NCI-H146 treated with DMSO at 0.1 percent for 48 hours (cell line): Measurements from ENCODE around the gene COX6A2.
"Not testable (repeated sequence)": the region's sequence is repeated elsewhere in the genome, so short reads cannot be mapped to it uniquely, and the experiment has no call there.

Experiments used
- DNase-seq: peaks from one replicate; lab custom pipeline; 2025; ENCODE audit not compliant: unreplicated experiment; lab: John Stamatoyannopoulos, UW

COX6A2 gene

DNA sequence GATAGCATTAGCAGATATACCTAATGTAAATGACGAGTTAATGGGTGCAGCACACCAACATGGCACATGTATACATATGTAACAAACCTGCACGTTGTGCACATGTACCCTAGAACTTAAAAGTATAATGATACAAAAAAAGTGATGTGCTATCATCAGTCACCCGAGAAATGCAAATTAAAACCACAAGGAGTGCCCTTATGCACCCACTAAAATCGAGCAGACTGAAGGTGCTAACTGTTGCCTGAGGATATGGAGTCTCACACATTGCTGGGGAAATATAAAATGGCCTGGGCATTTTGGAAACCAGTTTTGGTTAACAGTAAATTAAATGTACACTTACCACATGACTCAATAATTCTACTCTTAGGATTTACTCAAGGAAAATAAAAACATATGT, 10.9 kb upstream of the COX6A2 start:
- not testable (repeated sequence) for DNase-seq

DNA sequence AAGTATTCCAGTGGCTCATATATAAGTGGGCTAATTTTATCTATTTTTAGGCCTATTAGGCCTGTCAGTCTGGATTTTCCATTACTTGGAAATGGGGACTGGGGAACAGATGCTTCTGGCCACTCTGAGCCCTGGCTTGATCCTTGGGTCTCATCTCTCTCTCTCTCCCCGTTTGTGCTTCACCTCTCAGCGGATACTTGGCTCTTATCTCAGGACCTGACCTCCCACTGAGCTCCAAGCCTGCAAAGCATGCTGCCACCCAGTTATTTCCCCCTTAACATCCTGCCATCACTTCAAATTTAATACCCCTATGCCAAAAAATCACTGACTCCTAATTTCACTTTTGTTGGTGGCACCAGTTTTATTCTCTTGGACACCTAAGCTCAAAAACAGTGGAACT, 10.3 kb upstream of the COX6A2 start:
- DNase-seq = no peak

DNA sequence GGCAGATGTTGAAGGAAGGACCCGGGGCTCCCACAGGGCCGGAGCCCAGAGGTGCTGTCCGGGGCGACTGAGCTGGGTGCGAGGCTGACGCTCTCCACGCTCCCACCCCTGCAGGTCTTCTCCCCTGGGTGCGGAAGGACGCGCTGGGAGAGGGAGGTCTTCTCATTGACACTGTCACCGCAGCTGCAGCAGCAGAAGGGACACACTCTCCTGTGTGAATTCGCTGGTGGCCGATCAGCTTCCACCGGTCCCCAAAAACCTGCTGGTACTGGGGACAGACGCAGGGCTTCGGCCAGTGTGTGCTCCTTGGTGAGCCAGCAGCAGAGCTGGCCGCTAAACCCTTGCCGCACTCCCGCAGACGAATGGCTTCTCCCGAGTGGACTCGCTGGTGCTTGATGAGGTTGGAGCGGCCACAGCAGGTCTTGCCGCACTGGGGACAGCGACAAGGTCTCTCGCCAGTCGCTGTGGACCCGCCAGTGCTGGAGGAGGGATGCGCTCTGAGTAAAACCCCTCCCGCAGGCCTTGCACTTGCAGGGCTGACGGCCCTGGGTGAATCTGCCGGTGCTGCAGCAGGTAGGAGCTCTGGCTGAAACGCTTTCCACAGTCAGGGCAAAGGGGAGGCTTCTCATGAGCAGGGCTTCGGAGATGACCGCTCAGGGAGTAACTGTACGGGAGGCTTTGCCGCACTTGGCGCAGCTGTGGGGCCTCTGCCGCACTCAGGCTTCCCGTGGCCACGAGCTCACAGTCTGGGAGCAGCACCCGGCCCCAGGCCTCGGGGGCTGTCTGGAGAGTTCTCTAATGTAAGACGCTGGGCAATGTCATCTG, 8.3 kb upstream of the COX6A2 start:
- no peak for DNase-seq

DNA sequence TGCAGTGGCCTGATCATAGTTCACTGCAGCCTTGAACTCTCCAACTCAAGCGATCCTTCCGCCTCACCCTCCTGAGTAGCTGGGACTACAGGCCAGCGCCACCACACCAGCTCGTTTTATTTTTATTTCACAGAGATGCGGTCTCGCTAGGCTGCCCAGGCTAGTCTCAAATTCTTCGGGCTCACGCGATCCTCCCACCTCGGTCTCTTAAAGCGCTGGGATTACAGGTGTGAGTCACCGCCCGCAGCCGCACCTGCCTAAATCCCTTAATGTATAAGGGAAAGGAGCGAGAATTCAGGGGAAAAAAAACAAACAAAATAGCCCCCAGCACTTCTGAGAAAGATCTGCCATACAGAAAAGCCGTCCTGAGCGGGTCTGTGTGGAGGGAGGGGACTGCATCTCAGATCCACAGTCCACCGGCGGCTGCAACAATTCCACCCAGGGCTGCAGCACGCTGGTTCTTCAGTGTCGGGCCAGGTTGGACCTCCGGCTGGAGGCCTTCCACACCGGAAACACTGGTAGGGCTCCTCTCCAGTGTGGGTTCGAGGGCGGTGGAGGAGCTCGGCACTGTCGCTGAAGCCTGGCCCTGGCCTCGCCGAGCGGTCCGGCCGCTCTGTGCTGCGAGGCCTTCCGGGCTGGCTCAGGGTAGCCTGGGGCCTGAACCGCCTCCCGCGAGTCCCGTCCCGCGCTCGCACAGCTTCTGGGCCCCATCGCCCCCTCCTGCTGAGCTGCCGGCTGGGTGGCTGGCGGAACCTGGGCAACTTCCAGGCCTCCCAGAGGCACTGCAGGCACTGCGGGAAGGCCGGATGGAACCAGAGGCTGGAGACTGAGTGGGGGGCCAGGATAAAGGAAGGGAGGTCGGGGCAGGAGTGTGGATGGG, 7.4 kb upstream of the COX6A2 start:
- no peak for DNase-seq

DNA sequence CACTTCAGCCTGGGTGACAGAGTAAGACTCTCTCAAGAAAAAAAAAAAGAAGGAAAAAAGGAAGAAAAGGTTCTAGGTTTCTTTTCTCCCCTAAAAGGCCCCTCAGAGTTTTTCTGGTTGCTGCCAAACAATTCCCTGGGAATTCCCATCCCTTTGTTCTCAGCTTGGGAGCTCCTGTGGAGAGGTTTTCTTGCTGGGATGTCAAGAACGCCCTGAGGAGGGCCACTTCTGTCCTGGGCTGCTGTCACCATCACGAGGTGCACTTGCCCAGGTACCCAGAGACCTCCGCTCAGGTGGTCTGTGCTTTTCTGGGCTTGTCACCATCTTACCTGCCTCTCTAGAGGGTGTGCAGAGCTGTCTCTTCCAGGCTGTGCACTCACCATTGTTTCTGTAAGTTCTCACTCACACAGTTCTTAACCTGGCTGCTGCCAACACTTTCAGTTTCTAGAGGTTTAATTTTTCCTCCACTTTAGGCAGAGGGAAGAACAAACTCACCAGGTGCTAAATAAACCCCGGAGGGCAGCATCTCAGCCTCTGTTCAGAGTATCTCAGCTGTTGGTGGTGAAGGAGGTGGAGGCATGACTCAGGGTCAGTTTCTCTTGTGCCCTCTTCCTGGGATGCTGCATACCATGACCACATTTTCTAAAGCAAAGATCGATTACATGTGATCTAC, 2.4 kb upstream of the COX6A2 start:
- no peak for DNase-seq

DNA sequence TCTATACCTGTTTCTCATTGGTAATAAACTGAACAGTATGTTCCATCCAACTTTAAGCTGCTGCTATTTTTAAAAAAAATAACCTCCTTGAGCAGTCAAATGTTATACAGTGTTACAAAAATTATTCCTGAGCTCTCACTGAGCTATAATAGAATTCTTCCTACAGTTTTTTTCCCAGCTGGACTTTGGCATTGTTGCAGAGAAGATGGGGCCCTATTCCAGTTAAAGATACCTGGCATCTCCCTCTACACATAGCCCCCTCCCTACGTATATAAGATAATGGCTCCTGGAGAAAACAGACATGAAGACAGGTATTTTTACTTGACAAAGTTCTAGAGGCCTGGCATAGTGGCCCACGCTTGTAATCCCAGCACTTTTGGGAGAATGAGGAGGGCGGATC, 1.6 kb upstream of the COX6A2 start:
- DNase-seq = no peak

DNA sequence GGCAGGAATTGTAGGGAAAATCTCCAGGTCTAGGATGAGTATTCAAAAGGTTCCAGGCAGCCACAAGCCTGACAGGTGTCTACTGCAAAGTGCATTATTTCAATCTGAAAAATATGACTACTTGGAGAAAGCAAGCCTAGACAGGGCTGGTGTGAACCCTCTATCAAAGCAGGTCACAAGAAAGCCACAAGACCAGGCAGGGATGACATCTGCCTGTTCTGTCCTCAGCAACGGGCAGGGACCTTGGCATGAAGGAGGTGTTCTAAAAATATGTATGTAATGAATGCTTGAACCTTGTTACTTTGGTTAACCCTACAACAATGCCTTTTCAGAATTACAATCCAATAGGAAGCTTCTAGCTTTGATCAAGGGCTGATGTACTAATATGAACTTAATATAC, 1.2 kb upstream of the COX6A2 start:
- DNase-seq = no peak

DNA sequence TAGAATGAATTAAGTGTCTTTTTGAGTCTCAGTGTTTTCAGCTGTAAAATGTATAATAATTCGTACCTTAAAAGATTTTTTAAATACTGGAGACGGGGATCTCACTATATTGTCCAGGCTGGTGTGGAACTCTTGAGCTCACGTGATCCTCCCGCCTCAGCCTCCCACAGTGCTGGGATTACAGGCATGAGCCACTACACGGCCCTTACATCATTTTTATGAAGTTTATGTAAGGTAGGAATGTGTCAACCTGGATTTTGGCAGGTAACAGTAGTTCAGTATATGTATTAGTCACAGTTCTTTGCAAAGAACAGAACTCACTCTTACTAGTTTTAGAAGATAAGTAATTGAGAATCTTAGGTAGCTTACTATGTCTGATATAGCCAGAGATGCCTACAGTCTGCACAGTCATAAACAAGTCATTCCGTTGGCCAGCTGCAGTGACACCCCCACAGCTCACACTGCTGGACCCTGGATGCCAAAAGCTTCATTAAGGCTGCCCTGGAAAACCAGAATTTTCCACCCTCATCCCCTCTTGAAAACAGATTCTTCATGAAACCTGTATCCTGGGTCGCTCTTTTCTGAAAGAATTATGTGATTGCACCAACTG, 583 bp upstream of the COX6A2 start:
- DNase-seq = no peak

DNA sequence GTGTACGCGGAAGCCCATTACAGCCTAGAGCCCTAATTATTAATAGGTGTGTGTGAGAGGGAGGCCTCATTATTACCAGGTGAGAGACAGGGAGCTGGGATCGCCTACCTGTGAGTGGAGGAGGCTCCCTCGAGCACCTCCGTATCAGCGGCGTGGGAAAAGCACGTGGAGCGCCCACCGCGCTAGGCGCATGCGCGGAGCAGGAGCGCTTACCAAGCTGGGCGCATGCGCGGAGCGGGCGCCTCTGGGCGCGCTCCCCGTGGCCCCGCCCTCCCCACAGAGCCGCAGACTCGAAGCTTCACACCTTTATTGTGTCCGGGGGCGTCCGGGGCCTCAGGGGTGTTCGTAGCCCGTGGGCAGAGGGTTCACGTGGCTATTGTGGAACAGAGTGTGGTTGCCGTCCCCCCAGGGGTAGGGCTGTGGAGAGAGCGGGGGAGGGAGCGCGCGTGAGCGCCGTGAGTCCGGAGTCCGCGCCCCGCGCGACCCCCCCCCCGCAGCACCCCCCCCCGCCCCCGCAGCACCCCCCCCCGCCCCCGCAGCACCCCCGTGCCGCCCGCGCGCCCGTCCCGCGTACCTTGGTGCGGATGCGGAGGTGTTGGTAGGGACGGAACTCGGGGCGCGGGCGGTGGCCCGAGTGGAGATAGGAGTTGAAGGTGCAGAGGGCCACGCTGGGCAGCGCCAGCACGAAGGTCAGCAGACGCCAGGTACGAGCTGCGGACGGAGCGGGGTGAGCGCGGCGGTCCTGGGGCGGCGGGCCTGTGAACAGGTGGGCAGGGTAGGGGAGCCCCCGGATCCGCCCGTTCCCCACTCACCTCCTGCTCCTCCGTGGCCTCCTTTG, 500 bp downstream of the COX6A2 start:
- no peak for DNase-seq

DNA sequence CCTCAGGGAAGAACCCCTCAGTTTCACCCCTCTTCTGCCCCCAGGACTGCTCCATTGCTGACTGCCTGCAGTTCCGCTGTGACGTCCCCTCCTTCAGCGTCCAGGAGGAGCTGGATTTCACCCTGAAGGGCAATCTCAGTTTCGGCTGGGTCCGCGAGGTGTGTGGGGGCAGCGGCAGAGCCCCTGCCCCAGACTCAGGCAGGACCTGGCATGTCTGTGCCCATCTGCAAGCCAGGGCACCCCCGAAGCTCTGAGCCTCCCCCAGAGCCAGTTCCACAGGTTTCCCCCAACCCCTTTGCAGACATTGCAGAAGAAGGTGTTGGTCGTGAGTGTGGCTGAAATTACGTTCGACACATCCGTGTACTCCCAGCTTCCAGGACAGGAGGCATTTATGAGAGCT, 4.4 kb downstream of the COX6A2 start:
- DNase-seq = no peak

DNA sequence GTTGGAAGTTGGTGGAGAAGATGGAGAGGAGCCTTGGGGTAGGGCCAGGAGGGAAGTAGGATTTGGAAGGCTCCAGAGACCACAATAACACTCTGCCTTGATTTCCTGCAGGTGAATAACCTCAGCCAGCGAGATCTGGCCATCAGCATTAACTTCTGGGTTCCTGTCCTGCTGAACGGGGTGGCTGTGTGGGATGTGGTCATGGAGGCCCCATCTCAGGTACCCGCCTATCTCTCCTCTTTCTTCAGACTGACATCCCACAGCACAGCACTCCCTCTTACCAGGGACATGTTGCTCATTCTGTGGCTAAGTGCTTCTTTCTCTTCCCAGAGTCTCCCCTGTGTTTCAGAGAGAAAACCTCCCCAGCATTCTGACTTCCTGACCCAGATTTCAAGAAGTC, 4.9 kb downstream of the COX6A2 start:
- no peak for DNase-seq

DNA sequence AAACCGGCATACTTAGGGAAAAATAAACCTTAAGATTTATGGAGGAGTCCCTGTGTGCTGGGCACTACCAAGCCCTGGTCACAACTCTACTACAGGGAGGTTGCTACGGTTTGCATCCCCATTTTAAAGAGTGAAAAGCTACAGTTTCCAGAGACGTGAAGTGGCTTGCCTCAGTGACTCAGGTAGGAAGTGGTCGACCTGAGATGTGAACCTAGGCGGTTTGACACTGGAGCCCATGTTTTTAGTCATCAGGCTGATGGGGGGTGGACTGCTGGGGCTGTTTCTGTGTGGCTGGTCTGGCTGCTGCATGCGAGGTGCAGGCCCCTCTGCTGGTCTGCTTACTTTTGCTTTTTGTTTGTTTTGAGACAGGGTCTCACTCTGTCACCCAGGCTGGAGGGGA, 6.6 kb downstream of the COX6A2 start:
- no peak for DNase-seq

DNA sequence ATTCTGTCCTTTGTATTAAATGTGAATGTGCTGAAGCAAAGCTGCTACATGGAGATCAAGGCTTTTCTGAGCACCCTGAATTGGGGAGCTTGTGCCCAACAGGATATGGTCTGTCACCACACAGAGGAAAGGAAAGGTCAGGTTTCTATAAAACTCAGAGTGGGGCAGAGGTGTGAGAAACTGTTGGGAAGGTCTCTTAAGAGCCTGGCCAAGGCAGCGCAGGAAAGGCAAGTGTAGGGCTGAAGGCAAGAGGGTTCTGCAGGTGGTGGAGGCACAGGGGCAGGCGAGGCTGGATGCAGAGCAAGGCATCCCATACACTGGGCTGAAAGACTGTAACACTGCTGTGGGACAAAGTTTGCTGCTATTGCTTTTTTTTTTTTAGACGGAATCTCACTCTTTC, 8.1 kb downstream of the COX6A2 start:
- DNase-seq = no peak

DNA sequence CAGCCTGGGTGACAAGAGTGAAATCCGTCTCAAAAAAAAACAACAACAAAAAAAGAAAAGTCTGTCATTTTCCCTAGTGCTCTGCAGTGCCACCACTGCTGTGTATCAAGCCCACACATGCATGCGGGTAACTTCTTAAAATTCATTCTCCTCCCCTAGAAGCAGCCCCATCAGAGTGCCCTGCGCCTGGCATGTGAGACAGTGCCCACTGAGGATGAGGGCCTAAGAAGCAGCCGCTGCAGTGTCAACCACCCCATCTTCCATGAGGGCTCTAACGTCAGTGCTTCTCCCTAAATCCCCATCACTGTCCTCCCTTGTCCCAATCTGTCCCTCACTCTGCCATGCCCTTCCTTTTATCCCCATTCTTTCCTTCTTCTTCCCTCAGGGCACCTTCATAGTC, 10.2 kb downstream of the COX6A2 start:
- DNase-seq = no peak

DNA sequence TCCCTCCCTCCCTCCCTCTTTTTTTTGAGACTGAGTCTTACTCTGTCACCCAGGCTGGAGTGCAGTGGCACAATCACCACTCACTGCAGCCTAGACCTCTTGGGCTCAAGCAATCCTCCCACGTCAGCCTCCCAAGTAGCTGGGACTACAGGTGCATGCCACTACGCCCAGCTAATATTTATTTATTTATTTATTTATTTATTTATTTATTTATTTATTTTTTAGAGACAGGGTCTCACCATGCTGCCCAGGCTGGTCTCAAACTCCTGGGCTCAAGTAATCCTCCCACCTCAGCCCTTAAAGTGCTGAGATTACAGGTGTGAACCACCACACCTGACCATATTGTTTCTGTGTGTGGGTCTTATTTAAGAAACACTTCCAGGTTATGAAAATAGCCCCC, 11.1 kb downstream of the COX6A2 start:
- DNase-seq = not testable (repeated sequence)

DNA sequence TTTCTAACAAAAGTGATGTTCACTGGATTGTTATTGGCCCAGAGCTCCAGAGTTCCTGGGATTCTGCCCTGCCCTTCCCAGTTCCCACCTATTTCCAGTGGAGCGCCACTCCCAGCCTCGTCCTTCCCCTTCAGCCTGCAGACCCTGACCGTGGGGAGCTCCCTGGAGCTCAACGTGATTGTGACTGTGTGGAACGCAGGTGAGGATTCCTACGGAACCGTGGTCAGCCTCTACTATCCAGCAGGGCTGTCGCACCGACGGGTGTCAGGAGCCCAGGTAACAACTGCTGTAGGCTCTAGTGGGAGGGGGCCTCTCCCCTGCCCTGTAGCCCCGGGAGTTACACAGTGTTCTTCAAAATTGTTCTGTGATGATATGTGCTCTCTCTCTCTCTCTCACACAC, 11.8 kb downstream of the COX6A2 start:
- no peak for DNase-seq

DNA sequence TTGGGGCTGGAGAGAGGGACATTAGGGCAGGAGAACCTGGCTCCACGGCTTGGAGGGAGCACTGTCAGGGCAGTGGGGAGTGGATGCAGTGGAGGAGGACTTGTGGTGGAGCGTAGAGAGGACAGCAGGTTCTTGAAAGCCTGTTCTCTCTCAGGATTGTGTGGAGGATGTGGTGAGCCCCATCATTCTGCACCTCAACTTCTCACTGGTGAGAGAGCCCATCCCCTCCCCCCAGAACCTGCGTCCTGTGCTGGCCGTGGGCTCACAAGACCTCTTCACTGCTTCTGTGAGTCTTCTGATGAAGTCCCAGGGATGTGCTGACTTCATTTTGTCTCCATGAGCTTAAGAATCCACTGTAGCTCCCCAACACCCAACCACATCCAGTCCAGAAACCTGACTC, 13.5 kb downstream of the COX6A2 start:
- no peak for DNase-seq

DNA sequence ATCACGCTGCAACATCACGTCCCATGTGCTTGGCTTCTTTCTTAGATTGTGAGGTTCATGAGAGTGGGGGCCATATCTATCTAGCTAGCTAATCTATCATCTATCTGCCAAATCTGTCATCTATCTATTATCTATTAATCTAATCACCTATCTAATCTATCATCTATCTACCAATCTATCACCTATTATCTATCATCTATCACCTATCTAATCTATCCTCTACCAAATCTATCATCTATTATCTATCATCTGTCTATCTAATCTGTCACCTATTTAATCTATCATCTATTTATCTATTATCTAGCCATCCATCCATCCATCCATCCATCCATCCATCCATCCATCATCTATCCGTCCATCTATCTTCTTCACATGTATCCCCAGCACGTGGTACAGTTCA, 14.2 kb downstream of the COX6A2 start:
- no peak for DNase-seq

DNA sequence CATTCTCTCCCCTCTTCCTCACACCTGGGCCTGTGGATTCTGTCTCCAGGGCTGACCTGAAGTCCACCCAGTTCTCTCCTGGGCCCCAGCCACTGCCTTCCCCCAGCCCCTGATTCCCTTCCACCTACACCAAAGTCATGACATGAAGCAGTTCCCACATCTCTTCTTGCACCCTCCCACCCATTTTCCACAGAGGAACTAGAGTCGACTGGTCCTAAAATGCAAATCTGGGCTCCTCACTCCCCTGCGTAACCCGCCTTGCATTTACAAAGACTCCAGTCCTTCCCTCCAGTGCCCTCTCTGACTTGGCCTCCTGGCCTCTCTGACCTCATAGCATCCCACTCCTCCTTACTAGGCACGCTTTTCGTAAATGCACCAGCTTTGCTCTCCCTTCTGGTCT, 14.8 kb downstream of the COX6A2 start:
- DNase-seq = no peak

DNA sequence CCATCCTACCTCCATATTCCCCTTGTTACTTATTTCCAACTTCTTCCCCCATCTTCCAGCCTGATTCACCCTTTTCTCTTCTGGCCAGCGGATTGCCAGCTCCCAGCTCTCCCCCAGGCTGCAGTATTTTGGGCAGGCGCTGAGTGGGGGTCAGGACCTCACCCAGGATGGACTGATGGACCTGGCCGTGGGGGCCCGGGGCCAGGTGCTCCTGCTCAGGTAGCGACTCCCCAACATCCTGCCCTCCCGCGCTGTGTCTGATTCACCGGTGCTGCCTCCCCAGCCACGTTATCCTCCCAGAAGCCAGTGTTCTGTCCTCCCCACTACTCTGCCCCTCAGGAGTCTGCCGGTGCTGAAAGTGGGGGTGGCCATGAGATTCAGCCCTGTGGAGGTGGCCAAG, 15.4 kb downstream of the COX6A2 start:
- no peak for DNase-seq
